GM21786 (cell line): ENCODE results near the gene HIBCH.
"Not testable (repeated sequence)": the region's sequence is repeated elsewhere in the genome, so short reads cannot be mapped to it uniquely, and the experiment has no call there.

Source experiments
- ATAC-seq: cut with Tn5 transposase; IDR thresholded peaks from one replicate; pipeline ENCODE4 v1.9.1; 2021; ENCODE audit not compliant: unreplicated experiment

The HIBCH gene

GRCh38 chr2:190312635-190313025, 7.0 kb downstream of the HIBCH start:
- not testable (repeated sequence) for ATAC-seq

DNA sequence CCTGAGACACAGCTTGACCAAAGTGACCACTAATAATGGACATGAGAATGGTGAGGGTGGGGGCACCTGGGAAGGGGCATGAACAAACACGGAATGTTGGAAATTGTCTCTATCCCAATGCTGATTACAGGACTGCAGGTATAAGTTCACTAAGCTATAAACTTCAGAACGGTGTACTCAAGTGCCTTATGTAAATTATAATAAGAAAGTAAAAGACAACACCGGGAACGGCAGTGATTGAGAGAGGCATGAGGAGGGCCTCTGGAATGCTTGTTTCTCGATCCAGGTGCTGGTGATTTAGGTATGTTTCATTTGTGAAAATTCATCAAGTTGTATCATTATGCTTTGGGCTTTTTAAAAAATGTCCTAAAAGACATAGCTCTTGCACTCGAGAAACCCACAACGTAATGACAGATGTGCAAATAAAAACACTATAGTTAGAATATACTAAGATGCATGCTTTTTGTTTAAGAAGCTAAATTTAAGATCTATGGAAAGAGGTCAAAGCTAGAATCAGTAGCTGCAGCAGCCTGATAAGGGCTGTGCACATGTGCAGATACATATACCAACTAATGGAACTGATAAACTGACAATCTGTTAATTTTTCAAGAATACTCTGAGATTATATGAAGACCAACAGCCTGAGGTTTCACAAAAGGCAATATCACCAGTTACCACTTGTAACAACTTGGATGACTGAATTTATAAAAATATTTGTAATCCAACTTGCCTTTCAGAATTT, 7.6 kb downstream of the HIBCH start:
- ATAC-seq, result no peak

DNA sequence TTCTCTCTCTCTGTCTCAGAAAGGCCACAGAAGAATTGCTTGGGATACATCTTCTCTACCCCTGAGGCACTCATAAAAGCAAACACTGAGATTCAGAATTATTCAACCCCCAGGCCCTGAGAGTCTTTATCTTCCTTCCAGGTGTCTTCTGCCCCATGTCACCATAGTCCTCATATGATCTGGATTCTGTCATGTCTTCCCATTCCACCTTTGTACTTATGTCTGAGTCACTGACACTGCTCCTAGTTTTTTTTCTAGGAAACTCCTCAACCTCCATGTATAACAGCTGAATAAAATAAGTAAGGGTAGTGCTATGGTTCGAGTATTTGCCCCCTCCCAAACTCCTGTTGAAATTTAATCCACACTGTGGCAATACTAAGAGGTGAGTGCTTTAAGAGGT, 11.6 kb downstream of the HIBCH start:
- ATAC-seq, result no peak

- no peak for ATAC-seq
These were observed 15.2 kb downstream of the HIBCH start for GRCh38 chr2:190304404-190304803.

DNA sequence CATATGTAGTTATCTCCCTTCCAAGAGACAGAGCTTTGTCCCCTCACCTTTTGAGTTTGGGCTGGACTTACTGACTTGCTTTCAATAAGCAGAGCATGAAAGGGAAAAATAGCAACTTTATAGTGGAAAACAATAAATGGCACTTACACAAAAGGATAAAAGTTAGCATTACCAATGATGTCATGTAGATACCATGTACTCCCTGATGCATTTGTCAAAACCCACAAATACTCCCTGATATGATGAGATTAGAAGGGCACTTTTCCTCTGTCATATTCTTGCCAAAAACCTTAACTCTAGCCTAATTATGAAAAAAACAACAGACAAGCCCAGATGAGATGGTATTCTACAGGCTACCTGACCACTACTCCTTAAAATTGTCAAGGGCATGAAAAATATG, 16.0 kb downstream of the HIBCH start:
- no peak for ATAC-seq

DNA sequence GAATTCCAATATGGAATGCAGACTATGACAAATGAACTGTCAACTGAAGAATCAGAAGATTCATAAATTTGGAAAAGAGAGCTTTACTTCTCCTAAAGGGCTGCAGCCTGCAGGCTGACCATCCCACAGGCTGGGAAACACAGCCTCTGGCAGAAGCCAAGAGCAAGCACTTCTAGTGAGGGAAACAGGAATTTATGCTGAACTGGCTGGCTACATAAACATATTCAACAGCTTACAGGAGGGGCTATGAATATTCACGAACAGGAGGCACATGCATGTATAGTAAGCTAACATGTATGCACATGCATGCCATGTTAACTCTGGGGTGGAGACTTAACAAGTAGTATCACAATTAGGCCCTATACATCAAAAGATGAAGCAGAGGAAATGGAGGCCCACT, 17.6 kb downstream of the HIBCH start:
- ATAC-seq, result no peak

- ATAC-seq, result no peak
These were observed 18.6 kb downstream of the HIBCH start for GRCh38 chr2:190301032-190301431.

DNA sequence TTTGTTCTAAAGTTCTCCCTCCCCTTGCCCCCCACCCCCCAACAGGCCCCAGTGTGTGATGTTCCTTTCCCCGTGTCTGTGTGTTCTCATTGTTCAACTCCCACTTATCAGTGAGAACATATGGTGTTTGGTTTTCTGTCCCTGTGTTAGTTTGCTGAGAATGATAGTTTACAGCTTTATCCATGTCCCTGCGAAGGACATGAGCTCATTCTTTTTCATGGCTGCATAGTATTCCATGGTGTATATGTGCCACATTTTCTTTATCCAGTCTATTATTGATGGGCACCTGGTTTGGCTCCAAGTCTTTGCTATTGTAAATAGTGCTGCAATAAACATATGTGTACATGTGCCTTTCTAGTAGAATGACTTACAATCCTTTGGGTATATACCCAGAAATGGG, 21.7 kb downstream of the HIBCH start:
- not testable (repeated sequence) for ATAC-seq

- ATAC-seq, result no peak
These were observed 35.8 kb downstream of the HIBCH start for GRCh38 chr2:190283783-190284182.

DNA sequence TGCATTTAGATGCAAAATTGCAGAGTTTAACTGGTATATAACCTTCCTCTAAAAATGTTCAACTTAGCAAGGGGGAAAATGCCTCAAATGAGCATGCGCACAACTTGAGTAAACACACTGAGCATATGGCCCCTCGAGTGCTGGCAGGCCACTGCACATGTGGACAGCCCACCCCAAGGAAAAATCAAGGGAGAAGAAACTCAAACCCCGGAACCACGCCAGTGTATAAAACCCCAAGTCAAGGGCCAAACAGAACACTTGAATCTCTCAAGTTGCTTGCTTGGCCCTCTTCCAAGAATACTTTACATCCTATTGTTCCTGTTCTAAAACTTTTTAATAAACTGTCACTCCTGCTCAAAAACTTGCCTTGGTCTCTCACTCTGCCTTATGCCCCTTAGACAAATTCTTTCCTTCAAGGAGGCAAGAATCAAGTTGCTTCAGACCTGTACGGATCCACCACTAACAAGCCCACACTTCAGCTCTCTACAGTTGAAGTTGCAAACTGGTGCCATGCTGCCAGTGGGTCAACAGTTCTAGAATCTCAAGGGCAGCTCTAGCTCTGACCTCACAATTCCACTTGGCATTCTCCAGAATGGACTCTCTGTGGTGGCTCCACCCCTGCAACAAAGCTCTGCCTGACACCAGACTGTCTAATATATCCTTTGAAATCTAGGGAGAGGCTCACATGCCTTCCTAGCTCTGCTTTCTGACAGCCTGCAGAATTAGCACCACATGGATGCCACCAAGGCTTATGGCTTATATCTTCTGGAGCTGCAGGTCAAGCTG, 38.9 kb downstream of the HIBCH start:
- no peak for ATAC-seq

GRCh38 chr2:190279256-190280134, 40.1 kb downstream of the HIBCH start:
- not testable (repeated sequence) for ATAC-seq

DNA sequence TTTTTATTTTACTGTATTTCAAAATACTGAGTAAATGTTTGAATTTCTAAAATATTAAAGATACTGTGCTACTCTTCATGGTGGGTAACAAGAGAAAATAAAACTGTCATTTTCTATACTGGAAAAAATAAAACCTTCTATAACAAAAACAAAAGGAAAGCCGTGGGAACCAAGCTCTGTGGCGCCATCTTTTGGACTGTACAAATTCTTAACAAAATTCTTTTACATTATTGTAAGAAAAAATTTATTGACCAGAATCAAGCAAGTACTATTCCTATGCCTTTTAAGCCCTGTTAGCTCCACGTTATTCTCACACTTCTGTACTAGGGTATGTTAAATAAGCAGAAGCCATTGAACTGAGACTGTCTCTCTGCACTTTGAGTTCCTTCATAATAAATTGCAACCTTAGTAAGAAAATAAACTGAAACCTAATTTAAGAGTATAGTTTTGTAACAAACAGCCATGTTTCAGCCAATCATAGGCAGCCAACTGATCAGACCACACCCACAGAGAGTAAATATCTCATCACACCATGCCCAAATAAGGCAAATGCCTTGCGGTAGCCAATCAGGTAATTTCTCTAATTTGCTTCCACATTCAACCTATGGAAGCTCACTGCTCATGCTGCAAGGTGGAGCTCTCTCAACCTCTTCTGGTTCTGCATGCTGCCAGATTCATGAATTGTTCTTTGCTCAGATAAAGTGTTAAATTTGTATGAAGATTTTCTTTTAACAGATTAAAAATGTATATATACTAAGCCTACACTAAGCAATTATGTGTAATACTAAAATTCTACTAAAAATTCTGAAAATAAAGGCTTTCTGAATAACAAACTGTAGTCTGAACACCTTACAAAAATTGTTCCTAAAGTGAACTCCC, 42.2 kb downstream of the HIBCH start:
- no peak for ATAC-seq

DNA sequence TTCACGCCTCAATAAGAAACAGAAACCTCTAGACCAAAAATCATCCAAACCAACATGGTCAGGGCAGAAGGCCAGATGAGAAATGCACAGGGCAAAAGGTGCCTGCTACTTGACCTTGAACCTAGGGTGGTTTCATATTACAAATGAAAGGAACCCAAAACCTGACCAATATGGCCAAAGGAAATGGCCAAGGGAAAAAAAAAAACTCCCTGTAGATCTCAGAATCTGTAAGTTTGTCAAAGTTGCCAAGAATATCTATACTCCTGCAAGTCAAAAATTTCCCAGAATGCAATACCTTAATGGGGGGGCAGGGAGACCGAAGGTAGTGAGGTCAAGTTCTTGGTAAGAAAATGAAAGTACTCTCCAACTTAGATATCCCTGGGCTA, 47.2 kb downstream of the HIBCH start:
- no peak for ATAC-seq

DNA sequence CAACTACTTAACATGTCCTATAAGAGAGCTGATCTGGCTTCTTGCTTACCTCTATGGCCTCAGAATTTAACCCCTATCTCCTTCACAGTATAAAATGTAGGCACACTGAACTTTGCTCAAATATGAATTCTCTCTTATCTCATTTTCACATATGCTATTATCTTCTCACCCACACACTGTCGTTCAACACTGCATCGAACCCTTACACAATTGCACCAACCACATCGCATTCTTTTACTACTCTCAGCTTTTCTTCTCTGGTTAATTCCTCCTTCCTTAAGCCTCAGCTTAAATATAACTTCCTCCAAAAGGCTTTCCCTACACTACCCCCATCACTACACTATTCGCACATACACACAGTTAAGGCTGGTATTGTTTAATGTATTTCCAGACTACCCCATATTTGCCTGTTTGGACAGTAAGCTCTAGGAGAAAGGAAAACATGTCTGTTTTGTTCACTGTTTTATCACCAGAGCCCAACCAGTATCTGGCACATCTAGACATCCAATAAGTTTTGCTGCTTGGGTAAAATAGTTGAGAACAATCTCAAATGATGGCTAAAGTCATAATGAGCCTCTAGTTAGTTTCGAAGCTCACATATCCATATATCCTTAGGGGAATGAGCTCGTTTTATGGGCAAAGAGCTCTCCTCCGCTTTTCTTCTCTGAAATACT, 47.7 kb downstream of the HIBCH start:
- ATAC-seq, result no peak

- ATAC-seq, result no peak
These were observed 49.3 kb downstream of the HIBCH start for GRCh38 chr2:190270298-190270697.

- not testable (repeated sequence) for ATAC-seq
These were observed 49.9 kb downstream of the HIBCH start for GRCh38 chr2:190269699-190270098.

DNA sequence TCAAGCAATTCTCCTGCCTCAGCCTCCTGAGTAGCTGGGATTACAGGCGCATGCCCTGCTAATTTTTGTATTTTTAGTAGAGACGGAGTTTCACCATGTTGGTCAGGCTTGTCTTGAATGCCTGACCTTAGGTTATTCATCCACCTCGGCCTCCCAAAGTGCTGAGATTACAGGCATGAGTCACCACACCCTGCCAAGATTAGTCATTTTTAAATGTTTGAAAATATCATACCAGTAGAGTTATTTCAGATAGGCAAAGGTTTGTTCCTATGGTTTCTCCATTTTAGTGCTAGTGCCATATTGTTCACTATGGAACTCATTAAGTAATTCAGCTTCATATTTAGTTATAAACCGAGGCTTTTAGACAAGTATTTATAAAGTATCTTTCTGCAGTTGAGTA, 52.3 kb downstream of the HIBCH start:
- no peak for ATAC-seq

DNA sequence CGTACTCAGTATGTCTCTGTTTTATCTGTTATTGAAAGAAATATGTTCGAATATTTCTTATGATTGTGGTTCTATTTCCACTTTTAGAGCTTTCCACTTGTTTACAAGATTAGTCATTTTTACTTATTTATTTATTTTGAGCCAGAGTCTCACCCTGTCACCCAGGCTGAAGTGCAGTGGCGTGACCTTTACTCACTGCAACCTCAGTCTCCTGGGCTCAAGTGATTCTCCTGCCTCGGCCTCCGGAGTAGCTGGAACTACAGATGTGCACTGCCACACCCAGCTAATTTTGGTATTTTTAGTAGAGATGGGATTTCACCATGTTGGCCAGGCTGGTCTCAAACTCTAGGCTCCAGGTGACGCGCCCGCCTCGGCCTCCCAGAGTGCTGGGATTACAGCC, 53.3 kb downstream of the HIBCH start:
- no peak for ATAC-seq

- ATAC-seq, result no peak
These were observed 57.8 kb downstream of the HIBCH start for GRCh38 chr2:190261851-190262250.

- no peak for ATAC-seq
These were observed 63.5 kb downstream of the HIBCH start for GRCh38 chr2:190256087-190256486.
